Neural progenitor cell (in vitro differentiated cells): ENCODE data around the gene TCF4. TPM values are rescaled to one million over a fixed set of nuclear protein-coding genes. Genes with fewer than 3 reads are reported as not detected.

Experiments used
- DNase-seq: peaks from one replicate; pipeline ENCODE4 v3.0.0-alpha.2; 2016; ENCODE audit warnings: low spot score
- H2AFZ ChIP-seq: fragments of 200-600 bp; sonication (generic); replicated peaks from 2 replicates; pipeline ENCODE4 v1.6.1; 2016; ENCODE audit warnings: antibody characterized with exemption
- H3F3A ChIP-seq: fragments of 200-600 bp; sonication (generic); 2 replicates; pipeline ENCODE4 v1.6.1; 2016; ENCODE audit warnings: antibody characterized with exemption, low read depth
- H3K27ac ChIP-seq: fragments of 200-600 bp; sonication (generic); 2 replicates; pipeline ENCODE4 v1.5.1; 2016; ENCODE audit warnings: mild to moderate bottlenecking
- H3K27me3 ChIP-seq: fragments of 200-600 bp; sonication (generic); 2 replicates; pipeline ENCODE4 v1.6.1; 2016; ENCODE audit warnings: mild to moderate bottlenecking, moderate library complexity
- H3K36me3 ChIP-seq: fragments of 200-600 bp; sonication (generic); 2 replicates; pipeline ENCODE4 v1.5.1; 2016
- H3K4me1 ChIP-seq: fragments of 200-600 bp; sonication (generic); 2 replicates; pipeline ENCODE4 v1.6.1; 2016; ENCODE audit warnings: mixed run types
- H3K4me2 ChIP-seq: fragments of 200-600 bp; sonication (generic); 2 replicates; pipeline ENCODE4 v1.6.1; 2016
- H3K4me3 ChIP-seq: fragments of 200-600 bp; sonication (generic); 2 replicates; pipeline ENCODE4 v1.5.1; 2016
- H3K79me2 ChIP-seq: fragments of 200-600 bp; sonication (generic); 2 replicates; pipeline ENCODE4 v1.6.1; 2016; ENCODE audit warnings: low read depth
- H3K9ac ChIP-seq: fragments of 200-600 bp; sonication (generic); 2 replicates; pipeline ENCODE4 v1.6.1; 2016
- H3K9me3 ChIP-seq: fragments of 200-600 bp; sonication (generic); 2 replicates; pipeline ENCODE4 v1.5.1; 2016; ENCODE audit warnings: low read depth
- H4K20me1 ChIP-seq: fragments of 200-600 bp; sonication (generic); 2 replicates; pipeline ENCODE4 v1.6.1; 2016; ENCODE audit warnings: low read depth
- H3K27ac Mint-ChIP-seq: 3 replicates; pipeline ENCODE4 v1.8.0; 2021; ENCODE audit warnings: mixed read lengths
- H3K27me3 Mint-ChIP-seq: 2 replicates; pipeline ENCODE4 v1.8.0; 2022; ENCODE audit warnings: low read depth, mild to moderate bottlenecking, inconsistent platforms, moderate library complexity, mixed read lengths; ENCODE audit not compliant: insufficient read depth
- H3K36me3 Mint-ChIP-seq: 3 replicates; pipeline ENCODE4 v1.8.0; 2021; ENCODE audit warnings: mixed read lengths
- H3K4me1 Mint-ChIP-seq: 3 replicates; pipeline ENCODE4 v1.8.0; 2021; ENCODE audit warnings: mixed read lengths
- H3K4me3 Mint-ChIP-seq: 3 replicates; pipeline ENCODE4 v1.8.0; 2021; ENCODE audit warnings: mild to moderate bottlenecking, moderate library complexity, mixed read lengths
- H3K9me3 Mint-ChIP-seq: 3 replicates; pipeline ENCODE4 v1.8.0; 2020; ENCODE audit warnings: mixed read lengths
- CTCF ChIP-seq: fragments of 200-600 bp; sonication (generic); IDR thresholded peaks from 2 replicates; pipeline ENCODE4 v1.5.1; 2017; ENCODE audit warnings: antibody characterized with exemption, mild to moderate bottlenecking
- EZH2 ChIP-seq: fragments of 200-600 bp; sonication (generic); IDR thresholded peaks from 2 replicates; pipeline ENCODE4 v1.6.1; 2017; ENCODE audit warnings: antibody characterized with exemption, mild to moderate bottlenecking, moderate library complexity
- EZH2phosphoT487 ChIP-seq: fragments of 200-600 bp; sonication (generic); IDR thresholded peaks from 2 replicates; pipeline ENCODE4 v1.6.1; 2017; ENCODE audit warnings: antibody characterized with exemption
- total RNA-seq: library from RNA; depleted of rRNA; stranded (reverse); fragments of >200 nt; gene quantifications from 2 replicates; pipeline ENCODE4 v1.2.3, GENCODE V29; 2015; ENCODE audit warnings: low replicate concordance

Gene TCF4
- total RNA-seq, 1 donor from 2014 or later = 161 TPM

DNA sequence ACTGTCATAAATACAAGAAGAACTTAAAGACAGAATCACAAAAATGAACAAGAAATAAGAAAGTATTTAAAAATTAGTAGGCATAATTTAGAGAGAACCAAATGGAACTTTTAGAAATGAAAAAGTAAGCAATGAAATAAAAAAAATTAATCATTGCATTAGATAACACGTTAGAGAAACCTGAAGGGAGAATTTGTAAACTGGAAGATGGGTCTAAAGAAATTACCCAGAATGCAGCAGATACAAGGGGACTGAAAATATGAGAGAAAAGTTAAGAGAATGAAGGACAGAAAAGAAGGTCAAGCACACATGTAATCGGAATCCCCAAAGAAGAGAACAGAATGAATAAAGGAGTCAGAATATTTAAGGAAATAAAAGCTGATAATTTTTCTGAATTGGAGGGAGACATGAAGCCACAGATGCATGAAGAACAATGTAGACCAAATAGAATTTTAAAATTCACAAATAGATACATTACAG is 21.5 kb downstream of the TCF4 start:
- H3K36me3 ChIP-seq = peaks cover 18% of the 10 kb centered on the region
- no peaks in the 10 kb centered on the region for H3K27me3 Mint-ChIP-seq
- no peak overlapping the region for H3K27ac ChIP-seq
- DNase-seq = no peak
- H3K79me2 ChIP-seq = peaks cover 100% of the 10 kb centered on the region
- peaks cover 64% of the 10 kb centered on the region for H3K36me3 Mint-ChIP-seq
- H3K4me3 ChIP-seq = no peak overlapping the region
- H3K4me2 ChIP-seq = no peak overlapping the region
- H3K27ac Mint-ChIP-seq = no peak overlapping the region
- no peaks in the 10 kb centered on the region for H3K27me3 ChIP-seq
- no peaks in the 10 kb centered on the region for H3F3A ChIP-seq
- H3K9me3 ChIP-seq = no peaks in the 10 kb centered on the region
- TF ChIP-seq EZH2 = no peak
- H3K4me1 ChIP-seq = no peaks in the 10 kb centered on the region
- peaks cover 55% of the 10 kb centered on the region for H4K20me1 ChIP-seq
- no peak overlapping the region for H3K4me3 Mint-ChIP-seq
- no peak overlapping the region for H3K9ac ChIP-seq
- H3K9me3 Mint-ChIP-seq = peaks cover 26% of the 10 kb centered on the region
- no peak overlapping the region for H2AFZ ChIP-seq
- H3K4me1 Mint-ChIP-seq = no peaks in the 10 kb centered on the region

- Histone ChIP-seq H3F3A (no peaks in the 10 kb centered on the region), H3K79me2 (peaks cover 100% of the 10 kb centered on the region), H3K27ac (no peak overlapping the region), H3K9ac (no peak overlapping the region), H3K36me3 (no peaks in the 10 kb centered on the region), H2AFZ (no peak overlapping the region), H4K20me1 (peaks cover 93% of the 10 kb centered on the region), H3K27me3 (no peaks in the 10 kb centered on the region), H3K4me1 (no peaks in the 10 kb centered on the region), H3K4me2 (no peak overlapping the region), H3K4me3 (no peak overlapping the region), H3K9me3 (no peaks in the 10 kb centered on the region)
- Mint-ChIP-seq H3K4me1 (peaks cover 3% of the 10 kb centered on the region), H3K9me3 (peaks cover 8% of the 10 kb centered on the region), H3K36me3 (peaks cover 32% of the 10 kb centered on the region), H3K27ac (no peak overlapping the region), H3K4me3 (no peak overlapping the region), H3K27me3 (no peaks in the 10 kb centered on the region)
- DNase-seq = no peak
- TF ChIP-seq EZH2 (no peak), CTCF (no peak), EZH2phosphoT487 (no peak)
These were observed 28.3 kb downstream of the TCF4 start for GRCh38 chr18:55559739-55560138.

- peaks cover 6% of the 10 kb centered on the region for H3K4me1 Mint-ChIP-seq
- DNase-seq = no peak
- no peak overlapping the region for H3K4me3 Mint-ChIP-seq
- TF ChIP-seq EZH2 (no peak), EZH2phosphoT487 (no peak), CTCF (no peak)
- H3K9me3 ChIP-seq = no peaks in the 10 kb centered on the region
- no peak overlapping the region for H3K27ac ChIP-seq
- peaks cover 25% of the 10 kb centered on the region for H3K36me3 Mint-ChIP-seq
- peaks cover 95% of the 10 kb centered on the region for H4K20me1 ChIP-seq
- H2AFZ ChIP-seq = no peak overlapping the region
- H3K9ac ChIP-seq = no peak overlapping the region
- no peaks in the 10 kb centered on the region for H3F3A ChIP-seq
- H3K4me1 ChIP-seq = no peaks in the 10 kb centered on the region
- no peak overlapping the region for H3K4me3 ChIP-seq
- no peak overlapping the region for H3K4me2 ChIP-seq
- H3K27me3 Mint-ChIP-seq = no peaks in the 10 kb centered on the region
- H3K36me3 ChIP-seq = no peaks in the 10 kb centered on the region
- peaks cover 100% of the 10 kb centered on the region for H3K79me2 ChIP-seq
- no peak overlapping the region for H3K27ac Mint-ChIP-seq
- no peaks in the 10 kb centered on the region for H3K9me3 Mint-ChIP-seq
- H3K27me3 ChIP-seq = no peaks in the 10 kb centered on the region
These were observed 30.8 kb downstream of the TCF4 start for GRCh38 chr18:55557211-55557610.

DNA sequence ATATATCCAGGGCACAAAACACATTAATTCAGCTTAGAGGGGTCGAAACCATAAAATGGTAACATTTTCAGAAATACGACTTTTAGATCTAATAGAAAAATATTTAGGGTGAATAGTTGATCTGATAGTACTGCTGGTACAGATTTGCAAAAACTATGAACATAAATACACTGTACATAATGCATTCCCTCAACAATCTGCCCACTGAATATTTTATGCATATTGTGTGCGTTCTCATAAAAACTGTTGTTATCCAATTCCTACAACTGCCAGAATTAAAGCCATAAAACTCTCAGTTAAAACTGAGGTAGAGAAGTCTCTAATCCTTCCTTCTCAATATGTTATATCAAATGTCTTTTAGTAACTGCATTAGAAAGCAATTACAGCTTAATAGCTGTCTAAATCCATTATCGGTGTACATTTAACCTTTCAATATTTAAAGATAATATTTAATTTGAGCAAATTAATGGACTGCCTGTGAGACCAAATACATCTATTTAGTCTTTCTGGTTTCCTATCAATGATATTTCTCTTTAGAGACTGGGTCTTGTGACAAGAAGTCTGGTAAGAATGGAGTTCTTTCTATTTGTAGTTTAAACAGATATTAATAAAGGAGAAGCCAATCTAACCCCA is 32.5 kb downstream of the TCF4 start:
- Histone ChIP-seq H3K27ac (no peak overlapping the region), H3K27me3 (no peaks in the 10 kb centered on the region), H3K4me1 (no peaks in the 10 kb centered on the region), H3K79me2 (peaks cover 100% of the 10 kb centered on the region), H4K20me1 (peaks cover 97% of the 10 kb centered on the region), H3K9ac (no peak overlapping the region), H3K4me3 (no peak overlapping the region), H2AFZ (no peak overlapping the region), H3K4me2 (no peak overlapping the region), H3F3A (no peaks in the 10 kb centered on the region), H3K36me3 (no peaks in the 10 kb centered on the region), H3K9me3 (no peaks in the 10 kb centered on the region)
- DNase-seq = no peak
- Mint-ChIP-seq H3K27me3 (no peaks in the 10 kb centered on the region), H3K9me3 (no peaks in the 10 kb centered on the region), H3K36me3 (peaks cover 28% of the 10 kb centered on the region), H3K27ac (no peak overlapping the region), H3K4me1 (peaks cover 6% of the 10 kb centered on the region), H3K4me3 (no peak overlapping the region)
- TF ChIP-seq EZH2 (no peak), EZH2phosphoT487 (no peak), CTCF (no peak)
